ENCODE results near the gene CAMK1D. TPM values are rescaled to one million over a fixed set of nuclear protein-coding genes. Genes with fewer than 3 reads are reported as not detected.

CAMK1D gene
- total and polyA plus RNA-seq, 2 of the 4 experiments (the other 2 are of a cell fraction), result 5.0 to 5.3 TPM

- Histone ChIP-seq H4K91ac (ENCODE audit: insufficient read depth, low read depth, low read length) (peak overlapping the region; percentile 87), H3K79me1 (ENCODE audit: low read depth in 1 of 2, low read length in 2 of 2) (no peaks in the 10 kb centered on the region), H3K27me3 (ENCODE audit: control insufficient read depth, insufficient read depth, low read length) (no peaks in the 10 kb centered on the region), H2AK5ac (ENCODE audit: low read depth, low read length) (0 out of 2 replicates have a peak overlapping the region, but pooled peaks have one; percentile 70), H3K4me2 (ENCODE audit: low read depth, low read length) (peak overlapping the region; percentile 76), H2AK9ac (replicated peaks; ENCODE audit: low read depth, low read length, poor library complexity) (no peak overlapping the region), H3K4me3 (ENCODE audit: insufficient read depth, low read depth, low read length) (no peak overlapping the region), H3K18ac (ENCODE audit: low read depth, low read length) (peak overlapping the region; percentile 92), H3K23ac (ENCODE audit: low read depth, low read length) (0 out of 2 replicates have a peak overlapping the region, but pooled peaks have one; percentile 32), H4K8ac (ENCODE audit: low read depth in 2 of 2, low read length in 2 of 2) (peak overlapping the region; percentile 22 to 91), H3K4me1 (ENCODE audit: control insufficient read depth, insufficient read depth, low read length) (peaks cover 5% of the 10 kb centered on the region), H3K36me3 (ENCODE audit: control insufficient read depth, insufficient read depth, low read length) (no peaks in the 10 kb centered on the region), H2AFZ (replicated peaks; ENCODE audit: low read length, poor library complexity) (peak overlapping the region; percentile 74), H3K9me3 (ENCODE audit: control insufficient read depth, insufficient read depth, low read length) (no peaks in the 10 kb centered on the region), H3K14ac (replicated peaks; ENCODE audit: low read depth, low read length) (peak overlapping the region; percentile 83), H3K27ac (ENCODE audit: insufficient read depth, low read length) (peak overlapping the region; percentile 57), H2BK5ac (ENCODE audit: low read depth, low read length, poor library complexity, severe bottlenecking) (peak overlapping the region; percentile 46), H3K9ac (ENCODE audit: low read depth, low read length) (peak overlapping the region; percentile 17; the same call in 1 of the 2 replicates), H3K4ac (ENCODE audit: low read depth, low read length) (peak overlapping the region; percentile 84), H4K5ac (ENCODE audit: low read depth, low read length) (peak overlapping the region; percentile 68; the same call in 1 of the 2 replicates), H2BK15ac (ENCODE audit: low read depth, low read length) (peak overlapping the region; percentile 68), H3K56ac (ENCODE audit: extremely low read depth, insufficient read depth, low read length) (peak overlapping the region; percentile 33; the same call in 1 of the 2 replicates), H4K20me1 (ENCODE audit: insufficient read depth, low read length) (no peaks in the 10 kb centered on the region), H3K9me1 (ENCODE audit: insufficient read depth, low read length) (peaks cover 7% of the 10 kb centered on the region; the same call in 1 of the 2 replicates), H2BK20ac (ENCODE audit: low read depth, low read length) (peak overlapping the region; percentile 88), H2BK120ac (ENCODE audit: low read depth, low read length) (peak overlapping the region; percentile 95)
- in situ Hi-C loops (cut with MboI; ENCODE audit: low sequenced_read_pairs) (no loop called here), intact Hi-C loops (cut with micrococcal nuclease) (loop anchor here (5.0 kb wide), 1 partner anchor 61 kb away; no protein-coding TSS in a partner anchor), dilution Hi-C loops (cut with HindIII; ENCODE audit: low sequenced_read_pairs, unreplicated experiment) (no loop called here)
- no TSS peak for BruUV-seq (replicated peaks)
- peak; percentile 97 for ATAC-seq (ENCODE audit: low read depth)
- 3% methylated on average over 5 of the region's 15 CpGs; no CpG with 5 or more reads in 1 of the 2 experiments for WGBS, 2 experiments (ENCODE audit: extremely low coverage in 2 of 2, insufficient read length in 1 of 2)
- ChIA-PET CTCF (interaction anchor here (0.6 kb wide), 1 partner anchor 39 kb away, joined by 3 read pairs; no protein-coding TSS in a partner anchor), POLR2A (ENCODE audit: unreplicated experiment) (interaction anchor here (0.6 kb wide), 1 partner anchor 11 kb away, joined by 5 read pairs; no protein-coding TSS in a partner anchor)
- TF ChIP-seq, protein P1, sequence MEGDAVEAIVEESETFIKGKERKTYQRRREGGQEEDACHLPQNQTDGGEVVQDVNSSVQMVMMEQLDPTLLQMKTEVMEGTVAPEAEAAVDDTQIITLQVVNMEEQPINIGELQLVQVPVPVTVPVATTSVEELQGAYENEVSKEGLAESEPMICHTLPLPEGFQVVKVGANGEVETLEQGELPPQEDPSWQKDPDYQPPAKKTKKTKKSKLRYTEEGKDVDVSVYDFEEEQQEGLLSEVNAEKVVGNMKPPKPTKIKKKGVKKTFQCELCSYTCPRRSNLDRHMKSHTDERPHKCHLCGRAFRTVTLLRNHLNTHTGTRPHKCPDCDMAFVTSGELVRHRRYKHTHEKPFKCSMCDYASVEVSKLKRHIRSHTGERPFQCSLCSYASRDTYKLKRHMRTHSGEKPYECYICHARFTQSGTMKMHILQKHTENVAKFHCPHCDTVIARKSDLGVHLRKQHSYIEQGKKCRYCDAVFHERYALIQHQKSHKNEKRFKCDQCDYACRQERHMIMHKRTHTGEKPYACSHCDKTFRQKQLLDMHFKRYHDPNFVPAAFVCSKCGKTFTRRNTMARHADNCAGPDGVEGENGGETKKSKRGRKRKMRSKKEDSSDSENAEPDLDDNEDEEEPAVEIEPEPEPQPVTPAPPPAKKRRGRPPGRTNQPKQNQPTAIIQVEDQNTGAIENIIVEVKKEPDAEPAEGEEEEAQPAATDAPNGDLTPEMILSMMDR (conservative IDR thresholded peaks at IDR 0.05; ENCODE audit: low read depth, low read length), result no peak
- TF ChIP-seq FOS (IDR thresholded peaks at IDR 0.05; ENCODE audit: low read depth, low read length), result peak; percentile 92
- TF ChIP-seq CEBPB (IDR thresholded peaks at IDR 0.05; ENCODE audit: low read depth, low read length), result peak; percentile 90
- peak; percentile 47; the same call in 1 of the 2 replicates for TF ChIP-seq MAFK (IDR thresholded peaks at IDR 0.05; ENCODE audit: low read depth, low read length)
- TF ChIP-seq BHLHE40 (IDR thresholded peaks at IDR 0.05; ENCODE audit: low read depth, low read length), result peak; percentile 50
- no peak for TF ChIP-seq USF2 (IDR thresholded peaks at IDR 0.05; ENCODE audit: low read depth, low read length)
- TF ChIP-seq RAD21 (IDR thresholded peaks at IDR 0.05; ENCODE audit: low read length), result peak; percentile 35; the same call in 1 of the 2 replicates
- TF ChIP-seq POLR2A (IDR thresholded peaks at IDR 0.05; ENCODE audit: low read depth, low read length), result peak; percentile 77; the same call in 1 of the 2 replicates
- peak; percentile 27; the same call in 1 of the 2 replicates for TF ChIP-seq MAZ (IDR thresholded peaks at IDR 0.05; ENCODE audit: borderline replicate concordance, low read depth, low read length)
- TF ChIP-seq MXI1 (IDR thresholded peaks at IDR 0.05; ENCODE audit: borderline replicate concordance, low read depth, low read length), result peak; percentile 39; the same call in 1 of the 2 replicates
- DNase-seq, result peak; percentile 97
Observed at GRCh38 chr10:12333380-12334185, 15.8 kb upstream of the CAMK1D start.

All from IMR-90 (cell line).